ENCODE results near the gene CRISPLD2. TPM values are rescaled to one million over a fixed set of nuclear protein-coding genes. Genes with fewer than 3 reads are reported as not detected.
A peak's percentile ranks its signal among the peaks of the same experiment; 100 is the strongest.

CRISPLD2 gene
- total RNA-seq, 2 experiments from 2014 or later = 0.31 TPM; not detected in 1

DNA sequence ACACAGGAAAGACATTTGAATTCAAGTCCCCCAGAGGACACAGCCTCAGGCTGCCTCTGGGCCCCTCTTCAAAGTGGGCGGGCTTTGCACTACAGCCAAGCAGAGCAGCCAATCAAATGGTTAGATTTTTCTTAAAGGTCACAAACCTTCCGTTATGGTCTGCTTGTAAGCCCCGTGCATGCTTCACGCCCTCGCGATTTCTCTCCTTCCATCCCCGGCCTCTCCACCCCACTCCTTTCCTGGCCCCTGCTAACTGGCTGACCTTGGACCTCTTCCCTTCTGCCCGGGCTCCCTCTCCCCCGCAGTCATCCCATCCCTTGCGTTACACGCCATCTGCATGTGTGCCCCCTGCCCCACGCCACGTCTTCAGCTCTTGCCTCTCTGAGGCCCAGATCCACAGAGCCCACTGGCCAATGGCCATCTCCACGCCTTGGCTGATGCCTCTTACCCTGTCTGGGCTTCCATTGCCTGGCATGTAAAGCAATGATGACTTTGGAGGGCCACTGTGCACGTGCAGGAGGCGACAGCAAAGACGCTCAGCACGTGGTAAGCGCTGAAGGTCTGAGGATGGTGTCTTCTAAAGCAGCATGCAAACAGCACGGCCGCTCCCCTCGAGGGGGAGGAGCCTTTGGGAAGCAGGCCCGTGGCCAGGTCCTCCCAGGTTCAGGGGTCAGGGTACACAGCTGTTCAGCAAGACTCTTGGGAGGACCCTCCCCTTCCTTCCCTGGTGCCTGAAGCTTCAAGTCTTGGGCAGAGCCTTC is 104.7 kb downstream of the CRISPLD2 start:
- POLR2A ChIA-PET = no interaction called here
- Mint-ChIP-seq H3K27me3 (no peaks in the 10 kb centered on the region), H3K9me3 (no peaks in the 10 kb centered on the region), H3K4me3 (no peak overlapping the region), H3K4me1 (no peaks in the 10 kb centered on the region), H3K36me3 (no peaks in the 10 kb centered on the region), H3K27ac (no peak overlapping the region)
- ATAC-seq (ENCODE audit: low read depth) (no peak), DNase-seq (no peak)

GRCh38 chr16:84925092-84925772 is 105.4 kb downstream of the CRISPLD2 start:
- ATAC-seq (ENCODE audit: low read depth) (peak; percentile 71), DNase-seq (peak; percentile 77)
- Mint-ChIP-seq H3K27me3 (no peaks in the 10 kb centered on the region), H3K36me3 (no peaks in the 10 kb centered on the region), H3K4me1 (no peaks in the 10 kb centered on the region), H3K4me3 (no peak overlapping the region), H3K27ac (no peak overlapping the region), H3K9me3 (no peaks in the 10 kb centered on the region)
- POLR2A ChIA-PET = no interaction called here

DNA sequence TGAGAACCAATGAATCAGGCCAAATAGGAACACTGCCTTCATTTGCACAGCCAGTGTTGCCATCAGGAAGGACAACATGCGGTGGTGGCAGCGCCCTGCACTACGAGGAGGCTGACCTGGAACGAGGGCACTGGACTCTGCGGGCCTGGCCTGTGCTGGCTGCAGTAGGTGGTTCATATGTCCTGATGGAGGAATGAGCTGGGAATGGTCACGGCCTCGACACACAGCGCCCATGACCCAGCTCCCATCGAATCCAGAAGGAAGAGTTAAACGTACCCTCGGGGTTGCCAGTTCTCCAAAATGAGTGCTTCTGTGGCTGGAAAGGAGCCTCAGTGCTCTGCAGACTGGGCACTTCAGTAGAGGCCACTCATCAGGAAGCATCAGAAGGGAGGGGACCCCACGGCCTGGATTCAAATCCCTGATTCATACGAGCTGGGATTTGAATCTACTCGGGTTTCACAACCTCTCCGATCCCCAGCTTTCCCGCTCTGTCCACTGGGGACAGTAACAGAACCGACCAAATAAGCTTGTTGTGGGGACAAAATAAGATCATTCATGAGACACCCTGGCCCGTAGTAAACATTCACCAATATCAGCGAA is 106.1 kb downstream of the CRISPLD2 start:
- no peaks in the 10 kb centered on the region for H3K4me1 Mint-ChIP-seq
- ATAC-seq (ENCODE audit: low read depth) = no peak
- no peak overlapping the region for H3K4me3 Mint-ChIP-seq
- DNase-seq = no peak
- no peaks in the 10 kb centered on the region for H3K9me3 Mint-ChIP-seq
- H3K27me3 Mint-ChIP-seq = no peaks in the 10 kb centered on the region
- POLR2A ChIA-PET = no interaction called here
- no peaks in the 10 kb centered on the region for H3K36me3 Mint-ChIP-seq
- H3K27ac Mint-ChIP-seq = no peak overlapping the region

GRCh38 chr16:84926462-84926861 is 106.7 kb downstream of the CRISPLD2 start:
- H3K4me1 Mint-ChIP-seq = no peaks in the 10 kb centered on the region
- H3K27ac Mint-ChIP-seq = no peak overlapping the region
- no peaks in the 10 kb centered on the region for H3K27me3 Mint-ChIP-seq
- H3K9me3 Mint-ChIP-seq = no peaks in the 10 kb centered on the region
- H3K36me3 Mint-ChIP-seq = no peaks in the 10 kb centered on the region
- ATAC-seq (ENCODE audit: low read depth) = no peak
- no peak for DNase-seq
- no peak overlapping the region for H3K4me3 Mint-ChIP-seq
- POLR2A ChIA-PET = no interaction called here

DNA sequence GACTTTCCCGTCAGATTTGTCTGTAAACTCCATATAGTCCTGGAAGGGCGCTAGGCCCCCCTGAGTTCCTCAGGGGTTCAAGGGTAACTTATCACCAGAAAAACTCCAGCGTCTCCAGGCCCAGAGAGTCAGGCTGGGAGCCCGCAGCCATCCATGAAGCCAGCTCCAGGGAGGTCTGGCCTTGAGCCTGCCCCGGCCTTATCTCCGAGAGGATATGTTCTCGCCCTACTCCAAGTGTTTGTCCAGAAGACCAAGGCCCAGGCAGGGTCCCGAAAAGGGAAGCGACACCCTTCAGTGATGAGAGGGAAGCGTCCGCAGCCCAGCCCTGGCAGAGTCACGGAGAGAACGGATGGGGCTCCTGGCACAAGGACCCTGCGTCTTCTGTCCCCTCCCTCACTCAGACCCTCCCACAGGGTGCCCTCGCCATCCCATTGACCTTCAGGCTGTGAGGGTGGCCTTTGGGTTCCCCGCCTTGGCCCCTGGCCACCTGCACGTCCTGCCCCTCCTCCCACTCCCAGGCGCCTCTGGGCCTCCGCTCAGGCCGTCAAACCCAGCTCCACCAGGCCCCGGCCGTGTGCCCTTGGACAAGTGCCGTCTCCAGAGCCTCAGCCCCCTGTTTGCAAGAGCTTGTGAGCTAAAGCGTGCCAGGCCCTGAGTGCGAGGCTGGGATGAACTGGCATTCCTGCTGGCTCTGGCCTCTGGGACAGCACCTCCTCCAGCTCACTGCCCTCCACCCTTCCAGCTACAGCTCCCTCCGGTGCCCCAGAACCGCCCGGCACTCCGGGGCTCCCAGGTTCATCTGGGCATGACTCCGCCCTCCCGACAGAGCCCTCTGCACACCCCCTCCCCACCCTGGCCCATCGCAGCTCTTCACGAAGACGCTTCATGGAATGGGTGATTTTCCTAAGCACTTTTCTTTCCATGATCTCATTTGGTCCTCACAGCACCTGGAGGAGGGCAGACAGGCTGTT is 108.1 kb downstream of the CRISPLD2 start:
- H3K9me3 Mint-ChIP-seq = no peaks in the 10 kb centered on the region
- no peak for DNase-seq
- POLR2A ChIA-PET = no interaction called here
- no peaks in the 10 kb centered on the region for H3K27me3 Mint-ChIP-seq
- no peak overlapping the region for H3K4me3 Mint-ChIP-seq
- no peaks in the 10 kb centered on the region for H3K36me3 Mint-ChIP-seq
- no peak overlapping the region for H3K27ac Mint-ChIP-seq
- no peak for ATAC-seq (ENCODE audit: low read depth)
- H3K4me1 Mint-ChIP-seq = no peaks in the 10 kb centered on the region

DNA sequence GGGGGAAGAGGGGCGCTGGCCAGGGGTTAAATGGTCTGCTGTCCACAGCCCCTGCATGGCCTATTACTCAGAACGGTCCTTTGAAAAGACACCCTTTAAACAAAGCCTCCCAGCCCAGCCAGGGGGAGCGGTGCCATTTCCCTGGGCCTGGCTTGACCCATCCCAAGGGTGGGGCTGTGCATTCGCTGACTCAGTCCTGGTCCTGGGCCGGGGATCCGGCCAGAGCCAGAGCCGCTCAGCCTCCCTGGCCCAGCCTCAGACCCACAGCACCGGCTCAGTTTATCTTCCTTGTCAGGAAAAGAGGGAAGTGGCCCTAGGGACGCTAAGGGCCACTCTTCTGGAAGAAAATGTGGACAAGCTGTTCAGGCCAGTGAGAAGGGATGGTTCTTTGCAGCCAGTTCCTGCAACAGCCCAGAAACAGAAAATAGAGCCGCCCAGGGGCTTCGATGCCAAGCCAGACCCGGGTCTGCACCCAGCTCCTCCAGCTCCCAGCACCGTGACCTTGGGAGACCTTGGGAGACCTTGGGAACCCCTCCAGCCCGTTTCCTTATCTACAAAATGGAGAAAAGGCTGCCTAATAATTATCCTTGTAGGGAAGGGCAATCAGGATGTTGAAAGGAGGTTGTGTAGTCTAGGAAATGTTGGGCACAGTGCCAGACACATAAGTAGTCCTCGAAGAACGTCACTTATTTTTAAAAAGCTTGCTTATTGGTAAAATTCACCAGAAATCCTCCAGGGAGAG is 109.1 kb downstream of the CRISPLD2 start:
- no peak for ATAC-seq (ENCODE audit: low read depth)
- Mint-ChIP-seq H3K27me3 (no peaks in the 10 kb centered on the region), H3K9me3 (no peaks in the 10 kb centered on the region), H3K4me3 (no peak overlapping the region), H3K36me3 (no peaks in the 10 kb centered on the region), H3K4me1 (no peaks in the 10 kb centered on the region), H3K27ac (no peak overlapping the region)
- no peak for DNase-seq
- POLR2A ChIA-PET = no interaction called here

GRCh38 chr16:84929421-84930297 is 109.9 kb downstream of the CRISPLD2 start:
- Mint-ChIP-seq H3K4me3 (no peak overlapping the region), H3K36me3 (no peaks in the 10 kb centered on the region), H3K9me3 (no peaks in the 10 kb centered on the region), H3K27ac (no peak overlapping the region), H3K4me1 (no peaks in the 10 kb centered on the region), H3K27me3 (no peaks in the 10 kb centered on the region)
- DNase-seq (no peak), ATAC-seq (ENCODE audit: low read depth) (no peak)
- POLR2A ChIA-PET = no interaction called here

- ATAC-seq (ENCODE audit: low read depth) (peak; percentile 15), DNase-seq (no peak)
- H3K27ac Mint-ChIP-seq = no peak overlapping the region
- H3K36me3 Mint-ChIP-seq = no peaks in the 10 kb centered on the region
- POLR2A ChIA-PET = no interaction called here
- no peaks in the 10 kb centered on the region for H3K27me3 Mint-ChIP-seq
- no peak overlapping the region for H3K4me3 Mint-ChIP-seq
- H3K4me1 Mint-ChIP-seq = no peaks in the 10 kb centered on the region
- no peaks in the 10 kb centered on the region for H3K9me3 Mint-ChIP-seq
Measured at GRCh38 chr16:84930298-84931106, 110.7 kb downstream of the CRISPLD2 start.

- no peak overlapping the region for H3K27ac Mint-ChIP-seq
- ATAC-seq (ENCODE audit: low read depth) = no peak
- POLR2A ChIA-PET = no interaction called here
- H3K4me3 Mint-ChIP-seq = no peak overlapping the region
- no peaks in the 10 kb centered on the region for H3K36me3 Mint-ChIP-seq
- H3K4me1 Mint-ChIP-seq = no peaks in the 10 kb centered on the region
- H3K9me3 Mint-ChIP-seq = no peaks in the 10 kb centered on the region
- no peak for DNase-seq
- H3K27me3 Mint-ChIP-seq = no peaks in the 10 kb centered on the region
Measured at GRCh38 chr16:84931107-84931494, 111.3 kb downstream of the CRISPLD2 start.

DNA sequence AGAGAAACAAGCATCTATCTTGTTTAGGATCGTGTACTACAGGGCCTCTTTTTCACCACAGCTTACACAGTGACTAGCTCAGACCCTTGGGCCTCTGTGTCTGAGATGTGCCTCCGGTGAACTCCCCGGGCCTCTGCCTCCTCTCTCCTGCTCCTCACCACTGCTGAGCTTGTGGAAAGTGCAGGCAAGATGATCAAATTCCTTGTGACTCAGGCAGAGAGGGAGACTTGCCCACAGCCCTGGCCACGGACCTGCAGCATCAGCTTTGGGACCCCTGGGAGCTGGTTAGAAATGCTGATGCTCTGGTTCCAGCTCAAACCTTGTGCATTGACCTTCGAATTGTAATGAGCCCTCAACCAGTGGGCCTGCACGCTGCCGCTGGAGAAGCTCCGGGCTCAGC is 111.7 kb downstream of the CRISPLD2 start:
- Mint-ChIP-seq H3K4me1 (no peaks in the 10 kb centered on the region), H3K4me3 (no peak overlapping the region), H3K27ac (no peak overlapping the region), H3K27me3 (no peaks in the 10 kb centered on the region), H3K9me3 (no peaks in the 10 kb centered on the region), H3K36me3 (no peaks in the 10 kb centered on the region)
- ATAC-seq (ENCODE audit: low read depth) = no peak
- POLR2A ChIA-PET = no interaction called here
- no peak for DNase-seq

DNA sequence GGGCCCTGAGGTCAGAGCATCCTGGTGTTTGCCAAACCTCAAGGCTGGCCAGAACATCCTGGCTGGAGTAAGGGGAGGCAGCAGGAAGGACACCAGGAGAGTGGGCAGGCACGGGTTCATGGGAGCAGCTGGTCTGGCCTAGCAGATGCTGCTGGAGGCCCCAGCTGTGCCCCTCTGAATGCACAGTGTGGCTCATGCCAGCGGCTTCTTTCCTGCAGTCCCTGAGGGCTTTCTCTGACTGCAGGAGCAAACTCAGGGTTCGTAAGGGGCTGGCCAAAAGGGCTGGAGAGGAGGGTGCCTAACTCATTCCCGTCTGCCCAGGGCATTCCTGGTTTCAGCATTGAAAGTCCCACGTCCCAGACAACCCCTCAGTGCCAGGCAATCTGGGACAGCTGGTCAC is 112.9 kb downstream of the CRISPLD2 start:
- ATAC-seq (ENCODE audit: low read depth) = no peak
- Mint-ChIP-seq H3K4me1 (no peaks in the 10 kb centered on the region), H3K9me3 (no peaks in the 10 kb centered on the region), H3K36me3 (no peaks in the 10 kb centered on the region), H3K27ac (no peak overlapping the region), H3K4me3 (no peak overlapping the region), H3K27me3 (no peaks in the 10 kb centered on the region)
- POLR2A ChIA-PET = no interaction called here
- no peak for DNase-seq

Data from activated naive CD8-positive, alpha-beta T cell treated with anti-CD3 and anti-CD28 coated beads, Interleukin-2, amount 10 ng/mL, durations not matched to agents 7 days and 5 days (primary cell).